Measurements from ENCODE around the gene HMGN3.

DNA sequence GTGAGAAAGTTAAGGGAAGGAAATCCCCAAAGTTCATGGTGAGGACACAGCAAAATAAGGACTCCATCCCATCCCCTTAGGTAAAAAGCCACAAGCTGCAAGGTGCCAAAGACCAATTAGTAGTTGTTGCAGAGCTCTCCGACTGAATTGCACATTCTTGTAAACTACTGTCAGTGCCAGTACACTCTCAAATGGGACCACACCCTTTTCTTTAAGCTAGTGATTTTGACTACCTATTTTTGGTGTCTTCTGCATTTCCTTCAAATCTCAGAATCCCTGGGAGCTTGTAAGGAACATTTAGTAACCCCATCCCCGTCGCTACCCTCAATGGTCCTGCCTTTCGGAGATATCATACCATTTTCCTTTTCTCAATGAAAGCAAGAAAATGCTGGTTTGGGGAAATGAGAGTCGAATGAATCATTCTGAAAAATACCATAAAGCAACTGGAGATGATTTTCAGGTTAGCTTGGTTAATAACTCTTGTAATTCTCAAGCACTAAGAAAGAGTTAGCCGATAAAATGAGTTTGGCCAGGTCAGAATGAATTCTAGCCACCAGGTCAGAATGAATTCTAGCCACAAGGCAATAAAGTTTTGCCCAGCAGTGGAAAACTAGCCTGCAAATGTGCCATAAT is 5.2 kb upstream of the HMGN3 start:
- TF ChIP-seq KAT7 (CRISPR knock-in tag; IDR thresholded peaks at IDR 0.05; ENCODE audit: borderline replicate concordance) (no peak), IRF2 (CRISPR knock-in tag; IDR thresholded peaks at IDR 0.05; ENCODE audit: borderline replicate concordance, low read depth) (no peak), ATF3 (CRISPR knock-in tag; conservative IDR thresholded peaks at IDR 0.05) (no peak), NFATC4 (CRISPR knock-in tag; IDR thresholded peaks at IDR 0.05) (no peak), NFE2L1 (CRISPR knock-in tag; IDR thresholded peaks at IDR 0.05) (no peak)
- TF ChIP-seq, protein P1, sequence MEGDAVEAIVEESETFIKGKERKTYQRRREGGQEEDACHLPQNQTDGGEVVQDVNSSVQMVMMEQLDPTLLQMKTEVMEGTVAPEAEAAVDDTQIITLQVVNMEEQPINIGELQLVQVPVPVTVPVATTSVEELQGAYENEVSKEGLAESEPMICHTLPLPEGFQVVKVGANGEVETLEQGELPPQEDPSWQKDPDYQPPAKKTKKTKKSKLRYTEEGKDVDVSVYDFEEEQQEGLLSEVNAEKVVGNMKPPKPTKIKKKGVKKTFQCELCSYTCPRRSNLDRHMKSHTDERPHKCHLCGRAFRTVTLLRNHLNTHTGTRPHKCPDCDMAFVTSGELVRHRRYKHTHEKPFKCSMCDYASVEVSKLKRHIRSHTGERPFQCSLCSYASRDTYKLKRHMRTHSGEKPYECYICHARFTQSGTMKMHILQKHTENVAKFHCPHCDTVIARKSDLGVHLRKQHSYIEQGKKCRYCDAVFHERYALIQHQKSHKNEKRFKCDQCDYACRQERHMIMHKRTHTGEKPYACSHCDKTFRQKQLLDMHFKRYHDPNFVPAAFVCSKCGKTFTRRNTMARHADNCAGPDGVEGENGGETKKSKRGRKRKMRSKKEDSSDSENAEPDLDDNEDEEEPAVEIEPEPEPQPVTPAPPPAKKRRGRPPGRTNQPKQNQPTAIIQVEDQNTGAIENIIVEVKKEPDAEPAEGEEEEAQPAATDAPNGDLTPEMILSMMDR (IDR thresholded peaks at IDR 0.05) = no peak
